ENCODE data around the gene TNRC6A.
"Not testable (repeated sequence)": the region's sequence is repeated elsewhere in the genome, so short reads cannot be mapped to it uniquely, and the experiment has no call there.

The TNRC6A gene

DNA sequence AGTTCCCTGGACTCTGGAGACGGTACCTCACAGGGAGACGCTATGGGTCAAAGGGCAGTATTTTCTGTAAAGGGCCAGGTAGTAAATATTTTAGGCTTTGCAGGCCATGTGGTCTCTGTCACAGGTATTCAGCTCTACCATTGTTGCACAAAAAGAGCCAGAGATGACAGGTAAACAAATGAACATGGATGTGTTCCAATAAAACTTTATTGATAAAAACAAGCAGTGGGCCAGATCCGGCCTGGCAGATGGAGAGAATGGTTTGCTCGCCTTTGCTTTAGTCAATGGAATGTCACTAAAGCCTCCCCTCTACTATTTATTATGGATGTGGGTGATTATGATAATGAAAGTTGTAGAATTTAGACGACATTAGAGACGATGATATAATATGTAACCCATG, 107.4 kb downstream of the TNRC6A start:
- DNase-seq (ENCODE audit: extremely low read depth, low read depth) = no peak
- TF ChIP-seq, protein P1, sequence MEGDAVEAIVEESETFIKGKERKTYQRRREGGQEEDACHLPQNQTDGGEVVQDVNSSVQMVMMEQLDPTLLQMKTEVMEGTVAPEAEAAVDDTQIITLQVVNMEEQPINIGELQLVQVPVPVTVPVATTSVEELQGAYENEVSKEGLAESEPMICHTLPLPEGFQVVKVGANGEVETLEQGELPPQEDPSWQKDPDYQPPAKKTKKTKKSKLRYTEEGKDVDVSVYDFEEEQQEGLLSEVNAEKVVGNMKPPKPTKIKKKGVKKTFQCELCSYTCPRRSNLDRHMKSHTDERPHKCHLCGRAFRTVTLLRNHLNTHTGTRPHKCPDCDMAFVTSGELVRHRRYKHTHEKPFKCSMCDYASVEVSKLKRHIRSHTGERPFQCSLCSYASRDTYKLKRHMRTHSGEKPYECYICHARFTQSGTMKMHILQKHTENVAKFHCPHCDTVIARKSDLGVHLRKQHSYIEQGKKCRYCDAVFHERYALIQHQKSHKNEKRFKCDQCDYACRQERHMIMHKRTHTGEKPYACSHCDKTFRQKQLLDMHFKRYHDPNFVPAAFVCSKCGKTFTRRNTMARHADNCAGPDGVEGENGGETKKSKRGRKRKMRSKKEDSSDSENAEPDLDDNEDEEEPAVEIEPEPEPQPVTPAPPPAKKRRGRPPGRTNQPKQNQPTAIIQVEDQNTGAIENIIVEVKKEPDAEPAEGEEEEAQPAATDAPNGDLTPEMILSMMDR (IDR thresholded peaks at IDR 0.05; ENCODE audit: low read depth, low read length) = no peak

DNA sequence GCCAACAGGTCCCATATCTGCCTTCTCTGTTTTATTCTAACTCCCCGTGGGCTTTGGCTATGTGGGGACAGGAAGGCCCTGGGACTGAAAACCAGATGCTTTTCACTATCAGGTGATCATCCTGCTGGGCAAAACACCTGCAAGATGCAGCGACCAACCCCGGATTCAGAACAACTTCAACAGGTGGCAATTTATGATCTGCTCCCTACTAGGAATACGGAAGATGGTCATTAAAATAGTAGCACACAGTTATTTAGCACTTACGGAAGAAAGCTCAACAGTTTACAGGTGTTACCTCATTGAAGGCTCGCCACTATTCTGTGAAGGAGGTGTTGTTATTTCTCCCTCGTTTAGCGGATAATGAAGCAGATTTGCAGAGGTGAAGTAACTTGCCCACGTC, 108.5 kb downstream of the TNRC6A start:
- TF ChIP-seq, protein P1 (IDR thresholded peaks at IDR 0.05; ENCODE audit: low read depth, low read length) = no peak
- DNase-seq (ENCODE audit: extremely low read depth, low read depth) = no peak

DNA sequence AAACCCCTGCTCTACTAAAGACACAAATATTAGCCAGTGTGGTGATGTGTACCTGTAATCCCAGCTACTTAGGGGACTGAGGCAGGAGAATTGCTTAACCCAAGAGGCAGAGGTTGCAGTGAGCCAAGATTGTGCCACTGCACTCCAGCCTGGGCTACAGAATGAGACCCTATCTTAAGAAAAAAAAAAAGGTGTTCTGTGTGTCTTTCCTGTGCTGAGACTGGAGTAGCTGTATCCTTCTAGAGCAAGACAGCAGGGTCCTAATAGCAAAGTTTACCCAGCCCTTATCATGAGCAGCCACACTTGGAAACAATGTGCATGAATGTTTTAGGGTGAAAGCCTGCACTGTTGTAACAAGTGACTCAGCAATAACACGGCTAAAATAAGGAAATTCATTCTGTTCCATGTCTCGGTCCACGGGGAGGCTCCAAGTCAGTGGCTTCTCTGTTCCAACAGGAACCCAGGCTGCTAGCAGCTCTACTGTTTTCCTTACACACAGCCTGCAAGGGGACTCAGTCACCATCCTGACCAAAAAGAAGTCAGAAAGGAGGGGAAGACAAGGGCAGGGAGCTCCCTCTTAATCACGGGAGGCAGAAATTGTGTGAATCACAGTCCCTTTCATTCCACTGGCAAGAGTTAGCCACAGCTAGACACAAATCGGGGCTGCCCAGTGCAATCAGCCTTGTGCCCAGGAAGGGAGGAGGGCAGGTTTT, 109.3 kb downstream of the TNRC6A start:
- DNase-seq (ENCODE audit: extremely low read depth, low read depth) = no peak
- TF ChIP-seq, protein P1 (IDR thresholded peaks at IDR 0.05; ENCODE audit: low read depth, low read length) = no peak

DNA sequence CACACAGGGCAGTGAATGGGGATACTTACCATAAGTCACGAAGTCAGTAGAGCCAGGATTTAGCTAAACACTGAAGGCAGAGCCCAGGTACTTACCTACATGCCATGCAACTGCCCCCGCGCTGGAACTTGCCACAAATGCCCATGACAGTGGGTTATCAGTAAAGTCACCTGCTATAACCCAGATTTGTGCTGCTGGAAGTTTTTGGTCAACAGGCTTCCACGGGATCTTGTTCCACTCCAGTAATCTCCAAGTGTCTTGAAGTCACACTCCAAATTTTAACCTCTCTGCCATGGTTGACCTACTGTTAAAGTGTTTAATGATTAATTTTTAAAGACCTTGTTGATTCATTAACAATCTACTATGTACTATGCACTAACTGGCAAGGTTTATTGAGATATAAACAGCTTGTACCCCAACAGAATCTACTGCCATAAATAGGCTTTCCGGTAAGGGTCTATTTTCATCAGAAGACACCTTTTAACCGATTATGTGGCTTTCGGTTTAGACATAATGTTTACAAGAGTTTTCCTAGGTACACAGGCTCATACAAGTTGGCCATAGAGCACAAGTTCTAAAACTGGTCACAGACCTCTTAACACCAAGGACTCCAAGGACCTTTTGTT, 110.0 kb downstream of the TNRC6A start:
- TF ChIP-seq, protein P1 (IDR thresholded peaks at IDR 0.05; ENCODE audit: low read depth, low read length) = no peak

DNA sequence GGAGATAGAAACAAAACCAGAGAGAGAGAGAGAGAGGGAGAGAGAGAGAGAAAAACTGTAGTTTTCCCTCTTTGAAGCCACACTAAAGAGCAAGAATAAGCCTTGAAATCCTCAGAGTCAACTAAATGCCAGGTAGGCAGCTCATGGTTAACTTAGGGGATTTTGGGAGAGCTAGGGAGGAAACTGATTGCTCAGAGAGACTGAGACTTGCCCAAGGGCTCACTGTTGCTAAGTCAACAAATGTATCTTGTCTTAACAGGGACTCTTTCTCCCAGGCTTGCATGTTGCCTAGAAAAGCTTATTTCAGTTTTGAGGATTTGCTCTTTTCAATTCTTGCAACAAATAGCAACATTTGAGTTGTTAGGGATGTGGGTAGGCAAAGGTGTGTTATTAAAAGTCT, 111.8 kb downstream of the TNRC6A start:
- no peak for DNase-seq (ENCODE audit: extremely low read depth, low read depth)
- TF ChIP-seq, protein P1 (IDR thresholded peaks at IDR 0.05; ENCODE audit: low read depth, low read length) = no peak

More for the DNA sequence above, 110.0 kb downstream of the TNRC6A start:
- no peak for DNase-seq (ENCODE audit: extremely low read depth, low read depth)

DNA sequence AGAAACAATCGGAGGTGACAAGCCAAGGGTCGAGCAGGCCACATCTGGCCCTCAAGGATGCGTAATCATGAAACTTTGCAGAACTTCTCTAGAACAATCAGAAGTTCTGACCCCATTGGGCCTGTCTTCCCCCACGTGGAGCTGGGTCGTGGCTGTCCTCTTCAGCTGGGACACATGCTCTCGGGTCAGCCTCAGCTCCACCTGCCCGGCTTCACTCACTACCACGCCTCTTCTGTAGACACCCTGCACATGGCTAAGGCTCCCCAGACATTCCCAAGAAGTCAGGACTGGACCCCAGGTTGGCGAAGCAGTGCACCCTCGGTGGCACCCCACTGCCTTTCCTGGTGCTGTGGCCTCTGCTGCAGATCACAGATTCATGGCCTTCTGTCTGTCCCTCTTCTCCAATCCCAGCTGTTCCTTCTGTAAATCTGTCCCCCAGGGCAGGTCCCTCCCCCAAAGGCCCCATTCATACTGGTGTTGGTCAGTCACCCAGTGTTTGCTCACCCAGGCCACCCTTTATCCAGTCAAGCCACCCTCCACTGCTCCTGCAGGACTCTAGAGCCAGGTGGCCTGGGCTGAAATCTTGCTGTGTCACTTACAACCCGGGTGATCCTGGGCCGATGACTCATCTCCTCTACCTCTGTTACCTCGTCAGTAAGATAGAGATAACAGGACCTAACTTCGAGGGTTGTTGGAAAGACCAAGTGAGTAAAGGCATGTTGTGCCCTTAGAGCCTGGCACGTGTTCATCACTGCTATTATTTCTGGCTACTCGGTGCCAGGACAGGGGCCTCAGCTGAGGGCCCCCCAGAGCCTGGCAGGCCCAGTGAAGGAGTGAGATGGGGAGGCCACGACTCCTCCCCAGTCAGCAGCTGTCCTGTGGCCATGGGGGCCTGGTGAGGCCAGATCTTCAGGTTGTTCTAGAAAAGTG, 114.9 kb downstream of the TNRC6A start:
- TF ChIP-seq, protein P1 (IDR thresholded peaks at IDR 0.05; ENCODE audit: low read depth, low read length) = no peak
- no peak for DNase-seq (ENCODE audit: extremely low read depth, low read depth)

DNA sequence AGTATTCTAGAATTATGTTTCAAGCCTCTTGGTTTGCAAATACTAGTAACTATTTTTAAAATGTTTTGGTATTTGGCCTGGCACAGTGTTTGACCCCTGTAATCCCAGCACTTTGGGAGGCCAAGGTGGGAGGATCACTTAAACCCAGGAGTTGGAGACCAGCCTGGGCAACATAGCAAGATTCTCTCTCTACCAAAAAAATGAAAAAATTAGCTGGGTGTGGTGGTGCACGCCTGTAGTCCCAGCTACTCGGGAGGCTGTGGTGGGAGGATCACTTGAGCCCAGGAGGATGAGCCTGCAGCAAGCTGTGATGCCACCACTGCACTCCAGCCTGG, 115.5 kb downstream of the TNRC6A start:
- DNase-seq (ENCODE audit: extremely low read depth, low read depth) = not testable (repeated sequence)
